Prostate gland (tissue), 2 donors: ENCODE results near the gene RAB33B.

ENCODE experiments used
- POLR2A ChIP-seq: fragments of 450-650 bp; IDR thresholded peaks from one replicate; pipeline ENCODE4 v1.6.1; 2016; ENCODE audit warnings: antibody characterized with exemption, mild to moderate bottlenecking
- POLR2AphosphoS5 ChIP-seq: sonication (generic); formaldehyde crosslinking; IDR thresholded peaks from one replicate; pipeline ENCODE4 v1.6.1; 2017; ENCODE audit warnings: antibody characterized with exemption
- TF ChIP-seq, protein P1 (sequence below), 4 experiments: fragments of 200-600 bp in 2 of 4; fragments of 450-650 bp in 2 of 4; sonication (generic) in 2 of 4; IDR thresholded peaks; 1 replicate in 3 of 4; 2 replicates in 1 of 4; pipeline ENCODE4 v1.5.1; 2016 to 2019; ENCODE audit warnings: antibody characterized with exemption in 4 of 4, mild to moderate bottlenecking in 2 of 4, moderate library complexity in 2 of 4

DNA sequence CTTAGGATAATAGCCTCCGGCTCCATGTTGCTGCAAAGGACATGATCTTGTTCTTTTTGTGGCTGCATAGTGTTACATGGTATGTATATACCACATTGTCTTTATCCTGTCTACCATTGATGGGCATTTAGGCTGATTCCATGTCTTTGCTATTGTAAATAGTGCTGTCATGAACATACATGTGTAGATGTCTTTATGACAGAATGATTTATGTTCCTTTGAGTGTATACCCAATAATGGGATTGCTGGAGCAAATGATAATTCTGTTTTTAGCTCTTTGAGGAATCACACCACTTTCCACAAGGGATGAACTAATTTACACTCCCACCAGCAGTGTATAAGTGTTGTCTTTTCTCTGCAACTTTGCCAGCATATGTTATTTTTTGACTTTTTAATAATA lies 4.6 kb downstream of the RAB33B start:
- TF ChIP-seq, protein P1, sequence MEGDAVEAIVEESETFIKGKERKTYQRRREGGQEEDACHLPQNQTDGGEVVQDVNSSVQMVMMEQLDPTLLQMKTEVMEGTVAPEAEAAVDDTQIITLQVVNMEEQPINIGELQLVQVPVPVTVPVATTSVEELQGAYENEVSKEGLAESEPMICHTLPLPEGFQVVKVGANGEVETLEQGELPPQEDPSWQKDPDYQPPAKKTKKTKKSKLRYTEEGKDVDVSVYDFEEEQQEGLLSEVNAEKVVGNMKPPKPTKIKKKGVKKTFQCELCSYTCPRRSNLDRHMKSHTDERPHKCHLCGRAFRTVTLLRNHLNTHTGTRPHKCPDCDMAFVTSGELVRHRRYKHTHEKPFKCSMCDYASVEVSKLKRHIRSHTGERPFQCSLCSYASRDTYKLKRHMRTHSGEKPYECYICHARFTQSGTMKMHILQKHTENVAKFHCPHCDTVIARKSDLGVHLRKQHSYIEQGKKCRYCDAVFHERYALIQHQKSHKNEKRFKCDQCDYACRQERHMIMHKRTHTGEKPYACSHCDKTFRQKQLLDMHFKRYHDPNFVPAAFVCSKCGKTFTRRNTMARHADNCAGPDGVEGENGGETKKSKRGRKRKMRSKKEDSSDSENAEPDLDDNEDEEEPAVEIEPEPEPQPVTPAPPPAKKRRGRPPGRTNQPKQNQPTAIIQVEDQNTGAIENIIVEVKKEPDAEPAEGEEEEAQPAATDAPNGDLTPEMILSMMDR (IDR thresholded peaks at IDR 0.05): no peak
- TF ChIP-seq POLR2A (no peak), POLR2AphosphoS5 (no peak)
